Kidney tubule cell (primary cell): ENCODE data around the gene NUP210L.

Source experiments
- DNase-seq: peaks from one replicate; pipeline ENCODE4 v3.0.0-alpha.2; 2018; ENCODE audit warnings: low spot score

NUP210L gene

DNA sequence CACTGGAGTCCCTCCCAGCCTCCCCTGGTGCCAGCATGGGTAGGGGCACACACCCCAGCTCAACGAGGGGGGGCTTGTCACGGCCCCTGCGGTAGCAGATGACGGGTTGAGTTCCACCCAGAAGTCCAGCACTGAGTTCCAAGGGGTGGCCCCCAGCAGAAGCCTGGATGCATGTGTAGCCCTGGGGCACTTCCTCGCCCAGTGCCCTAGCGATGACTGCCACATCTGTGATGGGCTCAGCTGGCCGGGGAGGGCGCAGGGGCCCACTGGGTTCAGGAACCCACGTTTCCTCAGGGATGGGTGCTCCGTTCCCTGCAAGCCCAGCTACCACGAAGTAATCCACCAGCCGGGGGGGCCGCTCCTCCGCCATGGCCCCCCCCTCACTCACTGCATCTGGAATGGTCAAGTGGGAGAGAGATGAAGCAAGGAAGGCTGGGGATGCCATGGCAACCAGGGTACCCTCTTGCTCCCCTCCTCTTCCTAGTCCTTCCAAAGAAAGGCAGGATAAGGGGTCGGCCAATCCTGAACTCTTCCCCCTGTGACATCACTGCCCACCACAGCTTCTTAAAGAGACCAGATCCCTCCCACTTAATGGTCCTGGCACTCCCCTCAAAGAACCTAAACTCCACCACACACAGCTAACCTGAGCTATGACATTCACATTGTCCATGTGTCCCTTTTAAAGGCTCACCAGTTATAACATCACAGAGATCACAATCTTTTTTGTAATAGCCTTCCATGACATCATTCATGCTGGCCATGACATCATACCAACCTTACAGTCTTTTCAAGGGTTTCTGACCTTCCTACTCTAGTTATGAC, 210.7 kb downstream of the NUP210L start:
- no peak for DNase-seq

DNA sequence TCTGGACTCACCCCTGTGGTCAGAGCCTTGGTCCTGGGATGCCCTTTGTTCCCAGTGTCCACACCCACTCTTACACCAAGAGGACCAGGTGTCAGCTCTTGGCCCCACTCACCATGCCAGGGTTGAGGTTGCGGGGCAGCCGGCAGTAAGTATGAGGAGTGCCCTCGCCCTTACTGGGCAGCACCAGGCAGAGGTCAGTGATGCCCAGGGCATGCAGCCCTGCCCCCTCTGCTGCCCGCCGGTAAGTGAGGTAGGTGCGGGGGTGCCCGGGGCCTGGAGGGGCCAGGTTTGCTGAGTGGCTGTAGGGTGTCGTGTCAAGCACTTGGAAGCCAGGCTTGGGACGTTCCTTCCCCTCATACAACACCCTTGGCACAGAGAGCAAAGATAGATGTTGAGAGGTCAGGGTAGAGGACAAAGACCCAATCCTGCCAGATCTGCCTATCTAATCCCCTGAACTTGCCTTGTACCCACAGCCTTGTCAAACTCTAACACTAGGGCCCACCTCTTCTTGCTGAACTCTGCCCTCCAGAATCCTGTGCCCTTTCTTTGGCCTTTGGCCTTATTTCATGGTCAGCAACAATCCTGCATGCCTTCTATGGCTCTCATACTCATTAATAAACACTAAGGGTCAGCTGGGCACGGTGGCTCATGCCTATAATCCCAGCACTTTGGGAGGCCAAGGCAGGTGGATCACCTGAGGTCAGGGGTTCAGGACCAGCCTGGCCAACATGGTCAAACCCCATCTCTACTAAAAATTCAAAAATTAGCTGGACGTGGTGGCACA, 211.9 kb downstream of the NUP210L start:
- no peak for DNase-seq
